Effector CD4-positive, alpha-beta T cell (primary cell): ENCODE results near the gene DNAH7.

Experiments used
- DNase-seq: peaks from one replicate; pipeline ENCODE4 v3.0.0-alpha.2; 2020

The DNAH7 gene

GRCh38 chr2:195793881-195794280 is 274.8 kb downstream of the DNAH7 start:
- DNase-seq, result no peak

GRCh38 chr2:195782156-195782555 is 286.5 kb downstream of the DNAH7 start:
- DNase-seq, result no peak

GRCh38 chr2:195779491-195779890 is 289.1 kb downstream of the DNAH7 start:
- DNase-seq, result no peak

- no peak for DNase-seq
These were observed 298.7 kb downstream of the DNAH7 start for GRCh38 chr2:195769975-195770374.

- DNase-seq, result no peak
These were observed 300.2 kb downstream of the DNAH7 start for GRCh38 chr2:195768431-195768830.

- DNase-seq, result no peak
These were observed 301.9 kb downstream of the DNAH7 start for GRCh38 chr2:195766691-195767090.

- no peak for DNase-seq
These were observed 304.8 kb downstream of the DNAH7 start for GRCh38 chr2:195763866-195764265.

GRCh38 chr2:195759877-195760276 is 308.8 kb downstream of the DNAH7 start:
- no peak for DNase-seq

GRCh38 chr2:195758846-195759245 is 309.8 kb downstream of the DNAH7 start:
- DNase-seq, result no peak

- DNase-seq, result no peak
These were observed 312.3 kb downstream of the DNAH7 start for GRCh38 chr2:195756218-195756942.

- no peak for DNase-seq
These were observed 327.4 kb downstream of the DNAH7 start for GRCh38 chr2:195741191-195741590.

- no peak for DNase-seq
These were observed 330.9 kb downstream of the DNAH7 start for GRCh38 chr2:195737511-195738325.

GRCh38 chr2:195735347-195735746 is 333.3 kb downstream of the DNAH7 start:
- no peak for DNase-seq

GRCh38 chr2:195734931-195735330 is 333.7 kb downstream of the DNAH7 start:
- DNase-seq, result no peak

GRCh38 chr2:195734395-195734794 is 334.2 kb downstream of the DNAH7 start:
- no peak for DNase-seq

GRCh38 chr2:195733831-195734230 is 334.8 kb downstream of the DNAH7 start:
- no peak for DNase-seq

- no peak for DNase-seq
These were observed 336.1 kb downstream of the DNAH7 start for GRCh38 chr2:195732574-195732973.

- DNase-seq, result no peak
These were observed 337.7 kb downstream of the DNAH7 start for GRCh38 chr2:195730912-195731311.

- no peak for DNase-seq
These were observed 341.5 kb downstream of the DNAH7 start for GRCh38 chr2:195727106-195727505.

GRCh38 chr2:195722075-195722474 is 346.6 kb downstream of the DNAH7 start:
- no peak for DNase-seq

GRCh38 chr2:195721042-195721441 is 347.6 kb downstream of the DNAH7 start:
- DNase-seq, result no peak

GRCh38 chr2:195716466-195716865 is 352.2 kb downstream of the DNAH7 start:
- DNase-seq, result no peak

- no peak for DNase-seq
These were observed 357.2 kb downstream of the DNAH7 start for GRCh38 chr2:195711478-195711877.
